RKO (cell line): ENCODE data around the gene ANKRD11.

ENCODE experiments used
- DNase-seq: peaks from one replicate; pipeline ENCODE4 v3.0.0-alpha.2; 2016; ENCODE audit warnings: low spot score

ANKRD11 gene

GRCh38 chr16:89233678-89234490 lies 256.5 kb downstream of the ANKRD11 start:
- DNase-seq: no peak

- DNase-seq: no peak
Observed at GRCh38 chr16:89232107-89232506, 258.3 kb downstream of the ANKRD11 start.

- no peak for DNase-seq
Observed at GRCh38 chr16:89230255-89230654, 260.1 kb downstream of the ANKRD11 start.

- DNase-seq: no peak
Observed at GRCh38 chr16:89224665-89225064, 265.7 kb downstream of the ANKRD11 start.

- DNase-seq: no peak
Observed at GRCh38 chr16:89222931-89223330, 267.4 kb downstream of the ANKRD11 start.

GRCh38 chr16:89221604-89222003 lies 268.8 kb downstream of the ANKRD11 start:
- no peak for DNase-seq

- no peak for DNase-seq
Observed at GRCh38 chr16:89219365-89219764, 271.0 kb downstream of the ANKRD11 start.
